Stimulated activated effector memory CD8-positive, alpha-beta T cell treated with anti-CD3 and anti-CD28 coated beads, Interleukin-12 subunit alpha, Interleukin-12 subunit beta, amount 100 ng/mL, for 72 hours (primary cell): ENCODE measurements around the gene DZIP1L.
"Not testable (repeated sequence)": the region's sequence is repeated elsewhere in the genome, so short reads cannot be mapped to it uniquely, and the experiment has no call there.

Experiments used
- ATAC-seq: fragments of 150-1000 bp; cut with Tn5 transposase; 2 replicates; pipeline ENCODE4 v1.10.0; 2021
- DNase-seq, 2 donors: peaks; one replicate each; pipeline ENCODE4 v3.0.0; 2021 to 2022; ENCODE audit warnings: low spot score in 2 of 2
- H3K27ac Mint-ChIP-seq: one replicate; pipeline ENCODE4 v1.8.0; 2022; ENCODE audit warnings: mild to moderate bottlenecking, mixed read lengths
- H3K36me3 Mint-ChIP-seq: one replicate; pipeline ENCODE4 v1.8.0; 2022; ENCODE audit warnings: mild to moderate bottlenecking, mixed read lengths
- H3K4me1 Mint-ChIP-seq: one replicate; pipeline ENCODE4 v1.8.0; 2022; ENCODE audit warnings: mixed read lengths
- H3K4me3 Mint-ChIP-seq: one replicate; pipeline ENCODE4 v1.8.0; 2022; ENCODE audit warnings: mild to moderate bottlenecking, mixed read lengths
- H3K9me3 Mint-ChIP-seq: one replicate; pipeline ENCODE4 v1.8.0; 2022; ENCODE audit warnings: mixed read lengths

Gene DZIP1L

DNA sequence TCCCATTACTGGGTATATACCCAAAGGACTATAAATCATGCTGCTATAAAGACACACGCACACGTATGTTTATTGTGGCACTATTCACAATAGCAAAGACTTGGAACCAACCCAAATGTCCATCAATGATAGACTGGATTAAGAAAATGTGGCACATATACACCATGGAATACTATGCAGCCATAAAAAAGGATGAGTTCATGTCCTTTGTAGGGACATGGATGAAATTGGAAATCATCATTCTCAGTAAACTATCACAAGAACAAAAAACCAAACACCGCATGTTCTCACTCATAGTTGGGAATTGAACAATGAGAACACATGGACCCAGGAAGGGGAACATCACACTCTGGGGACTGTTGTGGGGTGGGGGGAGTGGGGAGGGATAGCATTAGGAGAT is 29.7 kb downstream of the DZIP1L start:
- H3K27ac Mint-ChIP-seq, DNase-seq, H3K4me3 Mint-ChIP-seq, ATAC-seq, H3K36me3 Mint-ChIP-seq, H3K9me3 Mint-ChIP-seq: not testable (repeated sequence)
- peaks cover 14% of the 10 kb centered on the region for H3K4me1 Mint-ChIP-seq

- H3K27ac Mint-ChIP-seq, result no peak overlapping the region
- no peaks in the 10 kb centered on the region for H3K9me3 Mint-ChIP-seq
- ATAC-seq, result no peak
- DNase-seq, result no peak
- H3K4me3 Mint-ChIP-seq, result no peak overlapping the region
- H3K36me3 Mint-ChIP-seq, result no peaks in the 10 kb centered on the region
- H3K4me1 Mint-ChIP-seq, result peaks cover 14% of the 10 kb centered on the region
Observed at GRCh38 chr3:138084196-138084595, 31.2 kb downstream of the DZIP1L start.

DNA sequence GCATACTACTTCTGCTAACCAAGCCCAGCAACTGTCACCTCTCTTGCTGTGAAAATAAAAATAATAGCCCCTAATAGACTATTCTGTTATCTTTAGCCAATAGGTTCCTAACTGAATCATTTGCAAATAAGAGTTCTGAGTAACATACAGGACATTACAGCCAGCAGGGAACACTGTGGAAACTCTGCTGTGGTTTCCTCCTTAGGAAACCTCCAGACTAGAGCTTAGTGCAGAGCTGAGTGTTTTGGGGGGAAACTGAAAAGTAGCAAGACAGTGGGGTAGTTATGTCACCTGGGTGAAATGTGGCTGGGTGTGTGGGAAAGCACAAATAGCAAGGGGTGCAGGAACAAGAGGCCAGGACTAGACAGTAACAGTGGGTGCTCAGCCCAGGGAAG is 32.4 kb downstream of the DZIP1L start:
- no peaks in the 10 kb centered on the region for H3K36me3 Mint-ChIP-seq
- peak in 1 of 2 donors; percentile 46 for DNase-seq
- H3K4me3 Mint-ChIP-seq, result no peak overlapping the region
- H3K4me1 Mint-ChIP-seq, result peaks cover 14% of the 10 kb centered on the region
- H3K9me3 Mint-ChIP-seq, result no peaks in the 10 kb centered on the region
- H3K27ac Mint-ChIP-seq, result no peak overlapping the region
- ATAC-seq, result peak; percentile 6

- no peak overlapping the region for H3K27ac Mint-ChIP-seq
- H3K4me3 Mint-ChIP-seq, result no peak overlapping the region
- ATAC-seq, result peak; percentile 54
- H3K4me1 Mint-ChIP-seq, result peaks cover 14% of the 10 kb centered on the region
- peak in 1 of 2 donors; percentile 51 for DNase-seq
- H3K36me3 Mint-ChIP-seq, result no peaks in the 10 kb centered on the region
- no peaks in the 10 kb centered on the region for H3K9me3 Mint-ChIP-seq
Observed at GRCh38 chr3:138082085-138082991, 33.1 kb downstream of the DZIP1L start.

- H3K36me3 Mint-ChIP-seq, result no peaks in the 10 kb centered on the region
- no peak for ATAC-seq
- H3K4me3 Mint-ChIP-seq, result no peak overlapping the region
- H3K9me3 Mint-ChIP-seq, result no peaks in the 10 kb centered on the region
- DNase-seq, result no peak
- H3K27ac Mint-ChIP-seq, result no peak overlapping the region
- H3K4me1 Mint-ChIP-seq, result peaks cover 14% of the 10 kb centered on the region
Observed at GRCh38 chr3:138081371-138082084, 33.9 kb downstream of the DZIP1L start.

DNA sequence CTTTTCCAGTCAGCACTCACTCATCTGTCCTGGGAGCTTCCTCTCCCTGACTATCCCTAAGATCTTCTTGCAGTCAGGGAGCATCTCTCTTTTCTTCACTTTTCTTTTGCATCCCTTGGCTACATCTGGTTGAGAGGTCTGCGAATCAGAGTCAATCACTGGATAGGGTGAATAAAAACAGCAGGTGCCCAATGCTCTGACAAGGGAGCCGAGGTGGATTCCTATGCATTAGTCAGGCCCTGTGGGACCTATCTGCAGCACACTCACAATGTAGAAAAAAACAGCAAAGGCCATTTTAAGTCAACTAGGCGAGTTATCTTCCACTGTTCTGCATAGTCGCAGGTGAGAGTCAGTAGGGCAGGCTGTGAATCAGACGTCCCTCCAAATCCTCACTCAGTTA is 35.5 kb downstream of the DZIP1L start:
- Mint-ChIP-seq H3K4me3 (no peak overlapping the region), H3K4me1 (peaks cover 14% of the 10 kb centered on the region), H3K27ac (no peak overlapping the region), H3K36me3 (no peaks in the 10 kb centered on the region), H3K9me3 (no peaks in the 10 kb centered on the region)
- DNase-seq (no peak), ATAC-seq (no peak)

DNA sequence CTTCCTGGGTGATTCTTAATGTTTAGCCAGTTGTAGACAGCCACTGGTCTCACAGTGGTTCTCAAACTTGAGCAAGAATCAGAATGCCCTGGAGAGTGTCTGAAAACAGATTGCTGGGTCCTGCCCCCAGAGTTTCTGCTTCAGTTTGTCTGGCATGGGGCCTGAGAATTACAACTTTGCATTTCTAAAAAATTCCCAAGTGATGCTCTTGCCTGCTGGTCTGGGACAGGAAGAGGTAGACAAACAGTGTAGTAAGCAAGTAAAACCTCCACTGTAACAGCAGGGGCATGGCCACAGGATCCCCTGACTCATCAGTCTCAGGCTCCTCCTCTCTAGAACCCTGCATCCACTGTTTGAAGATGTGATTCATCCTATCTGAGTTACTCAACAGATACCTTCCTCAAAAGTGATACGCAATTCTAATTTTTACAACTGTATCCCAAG is 36.5 kb downstream of the DZIP1L start:
- H3K4me3 Mint-ChIP-seq, result no peak overlapping the region
- H3K9me3 Mint-ChIP-seq, result no peaks in the 10 kb centered on the region
- DNase-seq (peak in 1 of 2 donors; percentile 44), ATAC-seq (peak; percentile 78)
- no peaks in the 10 kb centered on the region for H3K36me3 Mint-ChIP-seq
- H3K4me1 Mint-ChIP-seq, result peaks cover 14% of the 10 kb centered on the region
- H3K27ac Mint-ChIP-seq, result no peak overlapping the region

DNA sequence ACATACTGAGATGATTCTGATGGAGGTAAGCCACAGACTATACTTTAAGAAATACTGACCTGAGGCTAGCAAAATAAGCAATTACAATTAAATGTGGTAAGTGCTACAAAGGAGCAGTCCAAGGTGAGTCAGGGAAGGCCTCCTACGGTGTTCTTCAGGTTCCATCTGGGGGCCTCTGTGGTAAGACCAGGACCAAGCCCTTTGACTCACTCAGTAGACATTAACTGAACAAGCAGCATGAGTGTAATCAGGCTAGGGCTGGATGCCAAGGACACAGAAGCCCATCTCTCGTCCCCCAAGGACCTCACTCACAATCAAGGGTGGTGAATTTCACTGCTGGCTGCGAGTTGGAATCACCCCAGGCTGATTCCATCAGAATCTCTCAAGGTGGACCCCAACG is 37.3 kb downstream of the DZIP1L start:
- no peak overlapping the region for H3K27ac Mint-ChIP-seq
- DNase-seq (no peak), ATAC-seq (peak; percentile 40)
- H3K9me3 Mint-ChIP-seq, result no peaks in the 10 kb centered on the region
- H3K4me1 Mint-ChIP-seq, result peaks cover 11% of the 10 kb centered on the region
- no peaks in the 10 kb centered on the region for H3K36me3 Mint-ChIP-seq
- no peak overlapping the region for H3K4me3 Mint-ChIP-seq

DNA sequence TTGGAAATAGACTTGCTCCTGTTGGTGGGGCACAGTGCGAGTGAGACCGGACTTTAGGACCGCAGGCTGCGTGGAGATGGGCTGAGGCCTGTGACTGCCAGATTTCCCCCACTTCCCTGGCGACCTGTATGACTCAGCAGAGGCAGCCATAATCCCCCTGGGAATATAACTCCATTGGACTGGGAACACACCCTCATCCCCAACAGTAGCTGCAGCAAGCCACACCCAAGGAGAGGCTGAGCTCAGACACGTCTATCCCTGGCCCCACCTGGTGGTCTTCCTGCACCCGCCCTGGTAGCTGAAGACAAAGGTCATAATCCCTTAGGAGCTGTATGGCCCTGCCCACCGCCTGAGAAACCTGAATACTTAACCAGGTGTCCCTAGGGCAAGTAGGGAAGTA is 42.6 kb downstream of the DZIP1L start:
- ATAC-seq (no peak), DNase-seq (no peak)
- H3K4me3 Mint-ChIP-seq, result no peak overlapping the region
- no peak overlapping the region for H3K27ac Mint-ChIP-seq
- H3K4me1 Mint-ChIP-seq, result no peaks in the 10 kb centered on the region
- no peaks in the 10 kb centered on the region for H3K36me3 Mint-ChIP-seq
- no peaks in the 10 kb centered on the region for H3K9me3 Mint-ChIP-seq

DNA sequence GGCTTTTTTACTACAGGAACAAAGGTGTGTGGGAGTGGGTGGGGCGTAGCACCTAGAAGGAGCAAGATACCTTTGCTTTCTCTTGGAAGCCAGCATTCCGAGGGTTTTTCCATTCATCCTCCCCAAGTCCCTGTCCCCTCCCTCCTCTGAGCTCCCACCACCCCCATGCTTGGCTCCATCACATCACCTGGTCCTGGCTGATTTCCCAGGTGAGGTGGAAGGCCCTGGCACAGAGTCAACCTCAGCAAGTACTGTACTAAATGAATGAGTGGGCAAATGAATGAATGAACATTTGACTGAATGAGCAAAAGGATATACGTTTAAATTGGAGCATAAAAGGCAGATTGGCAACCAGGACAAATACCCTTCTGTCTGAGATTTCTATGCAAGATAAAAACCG is 45.4 kb downstream of the DZIP1L start:
- H3K9me3 Mint-ChIP-seq, result no peaks in the 10 kb centered on the region
- H3K4me3 Mint-ChIP-seq, result no peak overlapping the region
- ATAC-seq, result no peak
- no peak for DNase-seq
- no peaks in the 10 kb centered on the region for H3K36me3 Mint-ChIP-seq
- no peak overlapping the region for H3K27ac Mint-ChIP-seq
- H3K4me1 Mint-ChIP-seq, result peaks cover 11% of the 10 kb centered on the region

DNA sequence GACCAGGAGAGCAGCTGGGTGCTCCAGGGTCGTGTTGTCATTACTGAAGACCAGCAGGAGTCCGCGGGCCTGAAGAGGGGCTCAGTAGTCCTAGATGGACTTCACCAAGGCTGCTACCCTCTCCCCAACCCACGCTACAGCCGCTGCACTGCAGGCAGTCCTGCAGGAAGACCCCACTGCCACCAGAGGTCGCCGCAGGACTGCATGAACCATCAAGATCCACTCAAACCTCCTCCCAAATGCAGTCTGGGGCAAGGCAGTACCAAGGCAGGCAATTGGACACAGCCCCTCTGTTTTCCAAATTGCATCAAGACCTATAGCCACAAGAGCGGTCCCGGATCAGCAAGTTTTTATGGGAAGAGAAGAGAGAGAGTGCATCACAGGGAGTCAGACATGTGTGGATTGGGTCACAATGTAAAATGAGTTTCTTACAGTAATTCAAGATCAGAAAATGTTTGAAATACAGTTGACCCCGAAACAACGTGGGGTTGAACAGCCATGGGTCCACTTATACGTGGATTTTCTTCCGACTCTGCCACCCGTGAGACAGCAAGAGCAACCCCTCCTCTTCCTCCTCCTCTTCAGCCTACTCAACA is 46.7 kb downstream of the DZIP1L start:
- Mint-ChIP-seq H3K4me1 (peaks cover 11% of the 10 kb centered on the region), H3K27ac (no peak overlapping the region), H3K4me3 (no peak overlapping the region), H3K36me3 (no peaks in the 10 kb centered on the region), H3K9me3 (no peaks in the 10 kb centered on the region)
- DNase-seq, result peak; percentile 74 to 88
- ATAC-seq, result peak; percentile 50

- Mint-ChIP-seq H3K27ac (no peak overlapping the region), H3K4me3 (no peak overlapping the region), H3K4me1 (peaks cover 11% of the 10 kb centered on the region), H3K9me3 (no peaks in the 10 kb centered on the region), H3K36me3 (no peaks in the 10 kb centered on the region)
- DNase-seq (no peak), ATAC-seq (no peak)
Observed at GRCh38 chr3:138068046-138068445, 47.4 kb downstream of the DZIP1L start.

- H3K4me1 Mint-ChIP-seq, result peaks cover 11% of the 10 kb centered on the region
- no peak for DNase-seq
- no peak for ATAC-seq
- no peaks in the 10 kb centered on the region for H3K36me3 Mint-ChIP-seq
- peak overlapping the region; percentile 55 for H3K27ac Mint-ChIP-seq
- no peak overlapping the region for H3K4me3 Mint-ChIP-seq
- H3K9me3 Mint-ChIP-seq, result no peaks in the 10 kb centered on the region
Observed at GRCh38 chr3:138066972-138067371, 48.4 kb downstream of the DZIP1L start.

DNA sequence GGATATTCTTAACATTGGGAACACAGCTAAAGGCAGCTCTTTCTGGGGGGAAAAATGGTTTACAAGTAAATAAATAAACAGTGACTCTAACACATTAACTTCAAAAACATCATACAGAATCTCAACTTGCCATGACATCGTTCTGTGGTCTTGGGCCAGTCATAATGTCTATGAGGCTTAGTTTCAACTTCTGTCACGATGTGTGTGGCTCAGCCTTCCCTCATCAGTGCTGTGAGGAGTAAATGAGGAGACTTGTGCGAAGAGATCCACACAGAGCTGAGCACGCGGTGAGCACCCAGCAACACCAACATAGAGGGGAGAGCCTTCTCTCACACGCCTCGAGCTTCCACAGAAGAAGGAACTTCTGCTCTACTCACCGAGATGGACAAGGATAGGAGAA is 49.0 kb downstream of the DZIP1L start:
- no peaks in the 10 kb centered on the region for H3K36me3 Mint-ChIP-seq
- H3K27ac Mint-ChIP-seq, result peak overlapping the region; percentile 55
- H3K4me1 Mint-ChIP-seq, result peaks cover 11% of the 10 kb centered on the region
- H3K9me3 Mint-ChIP-seq, result no peaks in the 10 kb centered on the region
- H3K4me3 Mint-ChIP-seq, result no peak overlapping the region
- ATAC-seq (peak; percentile 95), DNase-seq (peak in 1 of 2 donors; percentile 69)

DNA sequence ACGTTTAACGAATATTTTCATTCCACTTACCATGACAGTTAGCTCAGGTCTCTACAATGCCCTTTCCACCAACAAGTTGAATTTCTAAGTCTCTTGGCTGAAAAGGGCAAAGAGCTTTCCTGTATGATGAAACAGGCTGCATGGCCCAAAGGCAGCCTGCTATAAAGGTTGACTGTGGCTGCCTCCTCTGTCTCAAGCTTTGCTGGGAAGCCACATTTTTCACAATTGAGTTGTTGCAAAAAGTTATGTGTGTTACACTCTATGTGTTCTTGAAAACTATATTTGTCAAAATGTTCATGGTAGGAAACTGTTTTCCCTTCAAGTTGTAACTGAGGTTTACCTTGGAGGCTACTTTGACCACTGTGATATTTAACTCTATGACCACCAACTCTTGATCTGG is 49.5 kb downstream of the DZIP1L start:
- ATAC-seq, result peak; percentile 56
- Mint-ChIP-seq H3K4me1 (peaks cover 11% of the 10 kb centered on the region), H3K4me3 (no peak overlapping the region), H3K27ac (peak overlapping the region; percentile 55), H3K36me3 (no peaks in the 10 kb centered on the region), H3K9me3 (no peaks in the 10 kb centered on the region)
- DNase-seq, result no peak
